NCI-H2029 (cell line): ENCODE results near the gene ST3GAL5.
A peak's percentile ranks its signal among the peaks of the same experiment; 100 is the strongest.
"Not testable (repeated sequence)": the region's sequence is repeated elsewhere in the genome, so short reads cannot be mapped to it uniquely, and the experiment has no call there.

Source experiments
- DNase-seq: peaks from one replicate; lab custom pipeline; 2025; lab: John Stamatoyannopoulos, UW

The ST3GAL5 gene

DNA sequence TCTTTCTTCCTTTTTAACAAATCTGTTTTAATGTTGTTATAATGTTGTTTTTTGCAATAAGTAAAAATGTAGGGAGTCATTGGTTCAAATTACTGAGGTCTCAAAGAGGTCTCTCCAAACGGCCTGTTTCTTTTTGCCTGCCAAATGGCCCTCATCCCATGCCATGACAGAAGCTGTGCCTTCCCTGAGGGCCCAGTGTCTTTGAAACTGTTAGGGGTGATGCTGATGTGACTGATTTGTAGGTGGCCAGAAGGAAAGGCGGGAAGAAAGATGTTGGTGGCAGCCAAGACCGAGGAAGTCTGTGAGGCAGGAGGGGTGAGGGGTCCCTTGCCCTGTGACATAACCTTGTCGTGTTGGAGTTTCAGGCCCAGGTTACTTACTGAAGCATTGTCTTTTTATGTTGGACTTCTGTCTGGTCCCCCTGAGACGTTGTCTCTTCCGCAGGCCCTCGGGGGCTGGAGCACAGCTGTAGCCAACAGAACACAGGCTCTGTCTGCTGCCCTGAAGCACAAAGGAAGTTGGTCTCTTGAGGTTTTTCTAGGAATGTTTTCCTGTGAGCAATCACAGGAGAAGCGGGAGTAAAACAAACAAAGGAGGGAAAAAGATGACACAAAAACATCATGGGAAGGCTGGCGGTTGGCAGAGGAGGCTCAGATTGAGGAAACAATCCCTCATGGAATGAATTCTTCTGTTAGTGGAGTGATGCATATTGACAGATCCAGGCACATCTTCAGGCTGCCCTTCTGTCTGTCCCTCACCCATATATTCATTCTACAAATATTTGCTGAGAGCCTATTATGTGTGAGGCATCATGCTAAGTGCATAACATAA, 4.9 kb upstream of the ST3GAL5 start:
- no peak for DNase-seq

GRCh38 chr2:85892216-85892944, 3.6 kb upstream of the ST3GAL5 start:
- DNase-seq: no peak

GRCh38 chr2:85890522-85891176, 1.9 kb upstream of the ST3GAL5 start:
- DNase-seq: no peak

- DNase-seq: no peak
Observed at GRCh38 chr2:85889627-85890281, 964 bp upstream of the ST3GAL5 start.

DNA sequence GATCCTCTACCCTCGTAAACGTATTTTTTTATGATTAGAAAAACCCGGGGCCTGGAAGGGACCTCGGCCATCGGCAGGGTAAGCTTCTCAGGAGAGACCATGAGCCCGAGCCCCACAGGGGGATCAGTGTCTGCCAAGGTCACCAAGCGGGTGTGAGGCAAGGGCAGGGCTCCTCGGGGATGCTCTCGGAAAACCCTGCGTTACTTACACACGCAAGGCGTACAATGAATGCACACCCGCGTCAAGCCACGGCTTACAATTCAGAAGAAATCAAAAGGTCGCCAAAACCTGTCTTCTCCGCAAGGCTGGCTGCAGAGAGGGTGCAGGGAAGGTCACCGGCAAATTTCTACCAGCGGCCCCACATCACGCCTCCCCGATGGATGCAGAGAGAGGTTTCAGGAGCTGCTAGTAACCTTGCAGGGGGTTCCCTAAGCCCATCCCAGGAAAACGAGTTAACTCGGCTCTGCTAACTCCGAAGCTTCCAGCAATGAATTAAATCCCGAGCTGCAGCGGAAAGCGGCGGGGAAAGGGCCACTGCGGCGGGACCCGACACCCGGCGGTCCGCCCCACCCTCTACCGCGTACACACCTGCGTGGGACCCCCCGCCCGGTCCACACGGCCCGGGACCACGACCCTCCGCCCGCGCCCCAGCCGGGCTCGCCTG, 638 bp downstream of the ST3GAL5 start:
- no peak for DNase-seq

GRCh38 chr2:85887566-85888019, 1.2 kb downstream of the ST3GAL5 start:
- DNase-seq: no peak

DNA sequence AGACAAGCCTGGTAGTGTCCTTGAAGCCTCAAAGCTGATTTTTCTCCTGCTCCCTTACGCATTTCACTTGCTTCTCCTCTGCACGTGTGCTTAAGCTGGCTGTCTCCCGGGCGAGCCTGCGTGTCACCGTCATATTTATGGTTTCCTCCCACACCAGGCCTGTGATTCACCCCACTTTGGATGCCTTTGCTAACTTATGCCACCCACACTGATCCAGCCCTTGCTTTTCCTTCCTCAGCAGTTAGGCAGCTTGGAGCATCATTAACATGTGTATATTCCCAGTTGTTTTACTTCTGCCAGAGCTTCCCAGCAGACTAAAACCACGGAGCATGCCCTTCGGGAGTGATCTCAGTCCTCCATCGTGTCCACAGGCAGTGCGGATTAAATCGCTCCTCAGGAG, 2.2 kb downstream of the ST3GAL5 start:
- DNase-seq: no peak

DNA sequence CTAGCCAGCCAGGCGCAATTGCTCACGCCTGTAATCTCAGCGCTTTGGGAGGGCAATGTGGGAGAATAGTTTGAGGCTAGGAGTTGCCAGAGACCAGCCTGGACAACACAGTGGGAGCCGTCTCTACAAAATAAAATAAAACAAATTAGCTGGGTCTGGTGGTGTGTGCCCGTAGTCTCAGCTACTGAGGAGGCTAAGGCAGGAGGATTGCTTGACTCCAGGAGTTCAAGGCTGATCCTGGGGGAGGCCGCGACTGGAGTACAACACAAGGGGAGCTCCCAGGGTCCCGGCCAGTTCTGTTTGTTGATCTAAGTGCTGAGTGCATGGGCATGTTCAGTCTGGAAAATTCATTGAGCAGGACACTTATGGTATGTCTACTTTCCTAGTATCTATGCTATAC, 2.6 kb downstream of the ST3GAL5 start:
- DNase-seq: no peak

DNA sequence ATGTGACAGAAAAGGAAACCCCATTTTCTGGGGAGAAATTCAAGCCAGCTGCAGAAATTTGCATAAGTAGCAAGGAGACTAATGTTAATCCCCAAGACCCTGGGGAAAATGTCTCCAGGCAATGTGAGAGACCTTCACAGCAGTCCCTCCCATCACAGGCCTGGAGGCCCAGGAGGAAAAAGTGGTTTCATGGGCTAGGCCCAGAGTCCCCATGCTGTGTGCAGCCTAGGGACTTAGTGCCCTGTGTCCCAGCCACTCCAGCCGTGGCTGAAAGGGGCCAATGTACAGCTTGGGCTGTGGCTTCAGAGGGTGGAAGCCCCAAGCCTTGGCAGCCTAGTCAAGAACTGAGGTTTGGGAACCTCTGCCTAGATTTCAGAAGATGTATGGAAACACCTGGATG, 7.0 kb downstream of the ST3GAL5 start:
- DNase-seq: not testable (repeated sequence)

DNA sequence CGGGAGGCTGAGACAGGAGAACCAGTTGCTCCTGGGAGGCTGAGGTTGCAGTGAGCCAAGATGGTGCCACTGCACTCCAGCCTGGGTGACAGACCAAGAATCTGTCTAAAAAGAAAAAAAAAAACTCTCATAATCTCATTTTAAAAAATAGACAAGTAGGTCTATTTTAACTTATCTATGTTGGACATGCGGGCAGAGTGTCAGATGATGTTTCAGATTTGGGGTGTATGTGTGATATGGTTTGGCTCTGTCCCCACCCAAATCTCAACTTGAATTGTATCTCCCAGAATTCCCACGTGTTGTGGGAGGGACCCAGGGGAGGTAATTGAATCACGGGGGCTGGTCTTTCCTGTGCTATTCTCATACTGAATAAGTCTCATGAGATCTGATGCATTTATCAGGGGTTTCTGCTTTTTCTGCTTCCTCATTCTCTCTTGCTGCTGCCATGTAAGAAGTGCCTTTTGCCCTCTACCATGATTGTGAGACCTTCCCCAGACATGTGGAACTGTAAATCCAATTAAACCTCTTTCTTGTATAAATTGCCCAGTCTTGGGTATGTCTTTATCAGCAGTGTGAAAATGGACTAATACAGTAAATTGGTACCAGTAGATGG, 8.0 kb downstream of the ST3GAL5 start:
- DNase-seq: not testable (repeated sequence)

DNA sequence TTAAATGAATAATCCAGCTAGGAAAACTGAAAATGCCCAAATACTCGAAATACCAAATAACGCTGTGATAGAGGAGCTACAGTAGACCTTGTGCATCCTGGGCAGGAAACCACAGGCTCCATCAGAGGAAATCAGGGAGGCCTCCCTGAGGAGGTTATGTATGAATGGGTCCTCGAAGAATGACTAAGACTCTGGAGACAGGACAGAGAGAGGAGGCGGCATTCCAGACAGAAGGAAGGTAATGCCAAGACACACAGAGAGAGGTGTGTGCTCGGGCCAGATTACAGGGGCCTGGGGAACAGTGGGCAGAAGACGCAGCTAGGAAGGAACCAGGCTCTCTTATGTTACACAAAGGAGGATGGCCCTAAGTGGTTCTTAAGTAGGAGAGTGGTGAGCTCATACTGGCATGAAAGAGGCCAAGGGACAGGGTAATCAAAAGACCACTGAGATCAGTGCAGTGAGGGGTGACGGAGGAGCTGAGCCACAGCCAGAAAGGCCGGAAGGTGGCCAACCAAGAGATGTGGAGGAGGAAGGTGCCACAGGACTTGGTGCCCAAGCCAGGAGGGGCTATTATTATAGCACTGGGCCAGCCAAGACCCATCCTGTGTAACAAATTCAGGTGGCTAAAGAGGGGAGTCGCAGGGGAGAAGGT, 9.9 kb downstream of the ST3GAL5 start:
- peak; percentile 26 for DNase-seq

GRCh38 chr2:85875350-85876050, 13.3 kb downstream of the ST3GAL5 start:
- no peak for DNase-seq

- no peak for DNase-seq
Observed at GRCh38 chr2:85873679-85874078, 15.1 kb downstream of the ST3GAL5 start.

DNA sequence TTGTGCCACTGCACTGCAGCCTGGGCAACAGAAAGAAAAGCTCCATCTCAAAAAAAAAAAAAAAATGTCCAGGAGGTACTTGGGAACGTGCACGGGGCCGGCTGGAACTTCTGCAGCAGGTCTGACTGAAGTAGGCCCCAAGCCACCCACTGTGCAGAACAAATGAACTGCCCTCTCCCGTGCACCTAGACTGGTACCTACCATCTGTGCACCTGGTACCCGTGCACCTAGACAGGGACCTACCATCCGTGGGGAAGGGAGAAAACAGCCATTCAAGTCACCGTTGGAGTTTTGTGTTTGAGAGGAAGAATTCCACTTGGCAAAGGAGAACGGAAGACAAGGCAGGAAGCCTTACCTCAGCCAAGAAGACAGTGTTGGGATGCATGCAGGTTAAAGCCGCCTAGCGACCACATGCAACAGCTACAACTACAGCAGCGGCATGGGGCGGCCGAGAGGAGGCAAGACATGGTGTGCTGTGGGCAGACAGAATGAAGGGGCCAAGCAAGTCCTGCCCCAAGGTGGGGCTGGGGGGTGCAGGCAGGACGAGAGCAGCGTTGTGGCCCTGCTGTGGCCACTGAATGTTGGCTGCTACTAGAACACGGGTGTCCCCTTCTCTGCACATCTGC, 16.1 kb downstream of the ST3GAL5 start:
- no peak for DNase-seq

GRCh38 chr2:85871494-85872164, 17.2 kb downstream of the ST3GAL5 start:
- no peak for DNase-seq

DNA sequence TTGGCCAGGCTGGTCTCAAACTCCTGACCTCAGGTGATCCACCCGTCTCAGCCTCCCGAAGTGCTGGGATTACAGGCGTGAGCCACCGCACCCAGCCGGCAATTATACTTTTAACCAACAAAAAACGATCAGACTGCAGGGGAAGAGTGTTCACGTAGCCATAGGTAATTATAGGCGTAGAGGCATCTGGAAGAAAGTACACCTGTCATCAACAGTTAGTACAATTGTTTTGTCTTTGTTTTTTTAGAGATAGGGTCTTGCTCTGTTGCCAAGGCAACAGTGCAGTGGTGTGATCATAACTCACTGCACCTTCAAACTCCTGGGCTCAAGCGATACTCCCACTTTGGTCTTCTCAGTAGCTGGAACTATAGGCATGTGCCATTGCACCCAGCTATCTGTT, 20.0 kb downstream of the ST3GAL5 start:
- DNase-seq: no peak

DNA sequence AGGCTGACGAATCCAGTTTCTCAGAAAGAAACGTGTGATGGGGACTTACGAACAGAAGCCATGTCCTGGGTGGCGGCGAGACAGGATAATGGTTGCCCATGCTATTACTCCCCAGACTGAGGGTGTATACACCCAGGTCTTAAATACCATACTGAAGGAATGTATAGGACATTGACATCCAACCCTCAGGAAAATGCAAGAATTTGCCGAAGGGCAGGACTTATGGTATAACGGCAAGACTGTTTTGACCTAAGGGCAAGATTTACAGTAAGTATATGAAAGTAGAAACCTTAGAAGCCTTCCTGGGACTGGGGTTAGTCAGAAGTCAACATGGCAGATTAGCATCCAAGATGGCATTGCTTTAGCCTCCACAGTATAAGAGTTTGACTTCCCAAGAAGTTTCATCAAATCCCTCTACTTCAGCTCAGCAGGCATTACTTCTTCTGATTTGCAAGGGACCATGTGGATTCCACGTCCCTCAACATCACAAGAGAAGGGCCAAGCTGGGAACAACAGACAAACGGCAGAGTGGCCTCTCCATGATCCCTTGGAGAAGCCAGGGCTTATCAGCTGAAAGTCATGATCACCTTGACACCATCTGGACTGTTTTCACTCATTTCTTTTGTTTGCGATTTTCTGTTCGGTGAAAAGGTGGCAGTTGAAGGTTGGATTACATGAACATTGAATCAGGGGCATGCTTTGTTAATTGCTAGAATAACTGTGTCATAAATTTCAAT, 21.1 kb downstream of the ST3GAL5 start:
- no peak for DNase-seq

DNA sequence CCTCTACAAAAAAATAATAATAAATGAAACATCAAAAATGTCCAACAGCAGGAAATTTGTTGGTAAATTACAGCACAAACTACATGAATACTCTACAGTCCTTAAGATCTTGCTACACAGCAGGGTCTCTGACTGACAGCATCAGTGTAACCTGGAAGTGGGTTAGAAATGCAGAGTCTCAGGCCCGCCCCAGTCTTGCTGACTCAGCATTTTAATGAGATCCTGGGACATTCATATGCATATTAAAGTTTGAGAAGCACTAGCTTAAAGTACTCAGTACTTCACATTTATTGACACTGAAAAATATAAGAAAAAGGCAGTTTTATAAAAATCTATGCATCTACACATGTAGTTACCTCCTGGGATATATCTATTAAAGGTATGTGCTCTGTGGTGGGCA, 21.7 kb downstream of the ST3GAL5 start:
- DNase-seq: no peak
